Stimulated activated CD4-positive, alpha-beta T cell treated with anti-CD3 and anti-CD28 coated beads, Interleukin-4, amount 100 ng/mL, for 24 hours (primary cell): ENCODE results near the gene NCAPH2.

ENCODE experiments used
- DNase-seq: peaks from one replicate; pipeline ENCODE4 v3.0.0-alpha.2; 2020

NCAPH2 gene

GRCh38 chr22:50550395-50550794, 42.4 kb downstream of the NCAPH2 start:
- DNase-seq, result no peak

- DNase-seq, result no peak
These were observed 43.2 kb downstream of the NCAPH2 start for GRCh38 chr22:50551160-50551752.

GRCh38 chr22:50553310-50553709, 45.3 kb downstream of the NCAPH2 start:
- no peak for DNase-seq

- no peak for DNase-seq
These were observed 48.7 kb downstream of the NCAPH2 start for GRCh38 chr22:50556703-50557102.

GRCh38 chr22:50560034-50560433, 52.0 kb downstream of the NCAPH2 start:
- no peak for DNase-seq

GRCh38 chr22:50561401-50562358, 53.7 kb downstream of the NCAPH2 start:
- no peak for DNase-seq

- peak; percentile 98 for DNase-seq
These were observed 54.7 kb downstream of the NCAPH2 start, which contains the start of gene SYCE3 for GRCh38 chr22:50562523-50563412. Gene SYCE3, minus strand, starts transcription at chr22:50562919. Its CDS starts 6,514 bp downstream, at chr22:50556405.

GRCh38 chr22:50563413-50564160, 55.6 kb downstream of the NCAPH2 start:
- DNase-seq, result no peak

GRCh38 chr22:50564289-50564688, 56.3 kb downstream of the NCAPH2 start:
- no peak for DNase-seq

GRCh38 chr22:50567721-50568252, 59.8 kb downstream of the NCAPH2 start:
- no peak for DNase-seq

GRCh38 chr22:50568626-50569025, 60.6 kb downstream of the NCAPH2 start:
- no peak for DNase-seq

- no peak for DNase-seq
These were observed 61.0 kb downstream of the NCAPH2 start for GRCh38 chr22:50569041-50569459.

GRCh38 chr22:50569896-50570535, 62.0 kb downstream of the NCAPH2 start:
- DNase-seq, result no peak

- DNase-seq, result no peak
These were observed 62.8 kb downstream of the NCAPH2 start for GRCh38 chr22:50570861-50571260.

GRCh38 chr22:50571264-50572175, 63.5 kb downstream of the NCAPH2 start:
- DNase-seq, result no peak

- DNase-seq, result no peak
These were observed 64.9 kb downstream of the NCAPH2 start for GRCh38 chr22:50572965-50573364.

GRCh38 chr22:50573491-50574382, 65.7 kb downstream of the NCAPH2 start:
- no peak for DNase-seq

- no peak for DNase-seq
These were observed 66.3 kb downstream of the NCAPH2 start for GRCh38 chr22:50574383-50574755.
